Right lobe of liver (tissue), 4 donors: ENCODE measurements around the gene PARL.

Source experiments
- POLR2A ChIP-seq: fragments of 450-650 bp; IDR thresholded peaks from one replicate; pipeline ENCODE4 v1.6.1; 2017; ENCODE audit warnings: antibody characterized with exemption, mild to moderate bottlenecking
- TF ChIP-seq, protein P1 (sequence below), 4 donors: fragments of 200-600 bp in 3 of 4; fragments of 450-650 bp in 1 of 4; IDR thresholded peaks; one replicate each; pipeline versions ENCODE4 v1.5.1 to v1.8.0; 2016 to 2022; ENCODE audit warnings: antibody characterized with exemption in 4 of 4, mild to moderate bottlenecking in 2 of 4
- donor health status: DM: no; HTN: no; CAD: no.
- donor health status: DM: no; HTN: no; CAD: no.
- donor health status: DM: no; HTN: yes; CAD: no.

DNA sequence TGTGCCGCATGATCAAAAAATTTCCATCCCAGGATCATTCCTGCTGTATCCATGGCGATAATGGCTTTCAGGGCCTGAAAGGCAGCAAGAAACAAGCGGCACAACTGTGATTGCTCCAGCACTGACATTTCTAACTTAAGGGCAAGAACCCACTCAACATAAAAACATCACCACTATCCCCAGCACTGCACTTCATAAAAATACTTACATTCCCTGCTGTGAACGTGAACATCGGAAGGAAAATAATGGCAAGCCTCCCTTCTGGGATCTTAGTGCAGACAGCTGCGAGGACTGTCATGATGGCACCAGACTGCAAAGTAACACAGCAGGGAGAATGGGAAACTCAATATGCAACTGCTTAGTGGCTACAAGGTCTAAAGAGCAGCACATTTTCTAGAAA, 51.2 kb downstream of the PARL start:
- TF ChIP-seq, protein P1, sequence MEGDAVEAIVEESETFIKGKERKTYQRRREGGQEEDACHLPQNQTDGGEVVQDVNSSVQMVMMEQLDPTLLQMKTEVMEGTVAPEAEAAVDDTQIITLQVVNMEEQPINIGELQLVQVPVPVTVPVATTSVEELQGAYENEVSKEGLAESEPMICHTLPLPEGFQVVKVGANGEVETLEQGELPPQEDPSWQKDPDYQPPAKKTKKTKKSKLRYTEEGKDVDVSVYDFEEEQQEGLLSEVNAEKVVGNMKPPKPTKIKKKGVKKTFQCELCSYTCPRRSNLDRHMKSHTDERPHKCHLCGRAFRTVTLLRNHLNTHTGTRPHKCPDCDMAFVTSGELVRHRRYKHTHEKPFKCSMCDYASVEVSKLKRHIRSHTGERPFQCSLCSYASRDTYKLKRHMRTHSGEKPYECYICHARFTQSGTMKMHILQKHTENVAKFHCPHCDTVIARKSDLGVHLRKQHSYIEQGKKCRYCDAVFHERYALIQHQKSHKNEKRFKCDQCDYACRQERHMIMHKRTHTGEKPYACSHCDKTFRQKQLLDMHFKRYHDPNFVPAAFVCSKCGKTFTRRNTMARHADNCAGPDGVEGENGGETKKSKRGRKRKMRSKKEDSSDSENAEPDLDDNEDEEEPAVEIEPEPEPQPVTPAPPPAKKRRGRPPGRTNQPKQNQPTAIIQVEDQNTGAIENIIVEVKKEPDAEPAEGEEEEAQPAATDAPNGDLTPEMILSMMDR (IDR thresholded peaks at IDR 0.05), result no peak
- no peak for TF ChIP-seq POLR2A
